Measurements from ENCODE around the gene CDCA7.

GRCh38 chr2:173370198-173370597 is 15.5 kb downstream of the CDCA7 start:
- TF ChIP-seq SMC3 (IDR thresholded peaks at IDR 0.05; ENCODE audit: low read depth, low read length), result no peak
- TF ChIP-seq CTCF (IDR thresholded peaks at IDR 0.05), result no peak
- no peak for TF ChIP-seq POLR2AphosphoS5 (IDR thresholded peaks at IDR 0.05; ENCODE audit: low read depth, low read length)
- TF ChIP-seq, protein P1, sequence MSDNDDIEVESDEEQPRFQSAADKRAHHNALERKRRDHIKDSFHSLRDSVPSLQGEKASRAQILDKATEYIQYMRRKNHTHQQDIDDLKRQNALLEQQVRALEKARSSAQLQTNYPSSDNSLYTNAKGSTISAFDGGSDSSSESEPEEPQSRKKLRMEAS (IDR thresholded peaks at IDR 0.05; ENCODE audit: low read depth), result no peak
- no peak for TF ChIP-seq NFIC (IDR thresholded peaks at IDR 0.05; ENCODE audit: borderline replicate concordance)
- TF ChIP-seq, protein P2, sequence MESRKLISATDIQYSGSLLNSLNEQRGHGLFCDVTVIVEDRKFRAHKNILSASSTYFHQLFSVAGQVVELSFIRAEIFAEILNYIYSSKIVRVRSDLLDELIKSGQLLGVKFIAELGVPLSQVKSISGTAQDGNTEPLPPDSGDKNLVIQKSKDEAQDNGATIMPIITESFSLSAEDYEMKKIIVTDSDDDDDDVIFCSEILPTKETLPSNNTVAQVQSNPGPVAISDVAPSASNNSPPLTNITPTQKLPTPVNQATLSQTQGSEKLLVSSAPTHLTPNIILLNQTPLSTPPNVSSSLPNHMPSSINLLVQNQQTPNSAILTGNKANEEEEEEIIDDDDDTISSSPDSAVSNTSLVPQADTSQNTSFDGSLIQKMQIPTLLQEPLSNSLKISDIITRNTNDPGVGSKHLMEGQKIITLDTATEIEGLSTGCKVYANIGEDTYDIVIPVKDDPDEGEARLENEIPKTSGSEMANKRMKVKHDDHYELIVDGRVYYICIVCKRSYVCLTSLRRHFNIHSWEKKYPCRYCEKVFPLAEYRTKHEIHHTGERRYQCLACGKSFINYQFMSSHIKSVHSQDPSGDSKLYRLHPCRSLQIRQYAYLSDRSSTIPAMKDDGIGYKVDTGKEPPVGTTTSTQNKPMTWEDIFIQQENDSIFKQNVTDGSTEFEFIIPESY (IDR thresholded peaks at IDR 0.05; ENCODE audit: borderline replicate concordance, low read depth), result no peak
- TF ChIP-seq, protein P3, sequence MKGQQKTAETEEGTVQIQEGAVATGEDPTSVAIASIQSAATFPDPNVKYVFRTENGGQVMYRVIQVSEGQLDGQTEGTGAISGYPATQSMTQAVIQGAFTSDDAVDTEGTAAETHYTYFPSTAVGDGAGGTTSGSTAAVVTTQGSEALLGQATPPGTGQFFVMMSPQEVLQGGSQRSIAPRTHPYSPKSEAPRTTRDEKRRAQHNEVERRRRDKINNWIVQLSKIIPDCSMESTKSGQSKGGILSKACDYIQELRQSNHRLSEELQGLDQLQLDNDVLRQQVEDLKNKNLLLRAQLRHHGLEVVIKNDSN (IDR thresholded peaks at IDR 0.05; ENCODE audit: borderline replicate concordance, low read depth), result no peak
- TF ChIP-seq RAD21 (IDR thresholded peaks at IDR 0.05; ENCODE audit: low read length), result no peak
- TF ChIP-seq EZH2phosphoT487 (IDR thresholded peaks at IDR 0.05; ENCODE audit: borderline replicate concordance, low read depth), result no peak
- no peak for TF ChIP-seq EP300 (IDR thresholded peaks at IDR 0.05; ENCODE audit: borderline replicate concordance in 1 of 2, low read depth in 1 of 2, low read length in 1 of 2)
- no peak for TF ChIP-seq TEAD4 (IDR thresholded peaks at IDR 0.05; ENCODE audit: borderline replicate concordance, insufficient read depth)
- TF ChIP-seq MXI1 (IDR thresholded peaks at IDR 0.05; ENCODE audit: low read depth, low read length), result no peak
- no peak for TF ChIP-seq RFX5 (IDR thresholded peaks at IDR 0.05; ENCODE audit: low read length)
